HG03025 (cell line): Measurements from ENCODE around the gene APOBEC3H.

Experiments
- ATAC-seq: cut with Tn5 transposase; IDR thresholded peaks from one replicate; pipeline ENCODE4 v1.9.1; 2021; ENCODE audit warnings: mild to moderate bottlenecking, moderate library complexity; ENCODE audit not compliant: unreplicated experiment, low FRiP score

The APOBEC3H gene

GRCh38 chr22:39106326-39106725 is 9.3 kb downstream of the APOBEC3H start:
- ATAC-seq, result no peak

GRCh38 chr22:39108487-39108886 is 11.4 kb downstream of the APOBEC3H start:
- ATAC-seq, result no peak

- ATAC-seq, result no peak
Measured at GRCh38 chr22:39109361-39109760, 12.3 kb downstream of the APOBEC3H start.

- no peak for ATAC-seq
Measured at GRCh38 chr22:39110631-39111561, 13.9 kb downstream of the APOBEC3H start.

GRCh38 chr22:39114112-39114511 is 17.1 kb downstream of the APOBEC3H start:
- no peak for ATAC-seq

GRCh38 chr22:39115570-39115969 is 18.5 kb downstream of the APOBEC3H start:
- no peak for ATAC-seq

GRCh38 chr22:39115977-39116621 is 19.1 kb downstream of the APOBEC3H start:
- no peak for ATAC-seq

- no peak for ATAC-seq
Measured at GRCh38 chr22:39117585-39118191, 20.6 kb downstream of the APOBEC3H start.

- no peak for ATAC-seq
Measured at GRCh38 chr22:39120983-39121382, 23.9 kb downstream of the APOBEC3H start.

GRCh38 chr22:39122772-39123470 is 25.9 kb downstream of the APOBEC3H start:
- no peak for ATAC-seq

- ATAC-seq, result no peak
Measured at GRCh38 chr22:39123751-39124581, 26.9 kb downstream of the APOBEC3H start.

GRCh38 chr22:39125622-39126021 is 28.6 kb downstream of the APOBEC3H start:
- ATAC-seq, result no peak

- ATAC-seq, result no peak
Measured at GRCh38 chr22:39128508-39128907, 31.5 kb downstream of the APOBEC3H start.

GRCh38 chr22:39129081-39129480 is 32.0 kb downstream of the APOBEC3H start:
- no peak for ATAC-seq

GRCh38 chr22:39129746-39130145 is 32.7 kb downstream of the APOBEC3H start:
- no peak for ATAC-seq

- ATAC-seq, result no peak
Measured at GRCh38 chr22:39130152-39130704, 33.2 kb downstream of the APOBEC3H start.

GRCh38 chr22:39130892-39131855 is 34.1 kb downstream of the APOBEC3H start:
- no peak for ATAC-seq

GRCh38 chr22:39132281-39132680 is 35.2 kb downstream of the APOBEC3H start:
- ATAC-seq, result no peak
